HCT116 (cell line): ENCODE data around the gene MTUS2. TPM values are rescaled to one million over a fixed set of nuclear protein-coding genes. Genes with fewer than 3 reads are reported as not detected.

Source experiments
- ATAC-seq: fragments of 200-7000 bp; cut with Tn5 transposase; 2 replicates; pipeline ENCODE4 v1.9.1; 2020; ENCODE audit warnings: mild to moderate bottlenecking, moderate library complexity
- BruUV-seq: library from RNA; stranded (reverse); fragments of 400-500 nt; replicated peaks from 2 replicates; lab custom pipeline; 2021; lab: Mats Ljungman, UMichigan
- CTCF ChIA-PET: fragments of 300-600 bp; sonication (Branson Sonifier 250); formaldehyde crosslinking; loops from one replicate; lab custom pipeline; 2021; ENCODE audit warnings: antibody characterized with exemption; lab: Charles Lee
- POLR2A ChIA-PET: fragments of 300-600, 350-600 bp; sonication (Branson Sonifier 250); formaldehyde crosslinking; loops from one replicate; lab custom pipeline; 2021; ENCODE audit warnings: antibody characterized with exemption; lab: Charles Lee
- RAD21 ChIA-PET, 2 experiments: fragments of 300-600 bp; sonication (Branson Sonifier 250); formaldehyde crosslinking; loops; one replicate each; lab custom pipeline; 2023; ENCODE audit warnings: low total read pairs in 2 of 2; ENCODE audit not compliant: uncharacterized antibody in 2 of 2, unreplicated experiment in 2 of 2, low non-redundant PET in 1 of 2; lab: Charles Lee
- DNase-seq: peaks from one replicate; pipeline ENCODE4 v3.0.0-alpha.2; 2010; ENCODE audit warnings: low read depth, low spot score
- H2AFZ ChIP-seq: fragments of 200-600 bp; shearing (Covaris generic), sonication (generic); 2 replicates; pipeline ENCODE4 v1.6.1; 2017; ENCODE audit warnings: low read depth, mixed run types, mixed read lengths, antibody characterized with exemption, low read length; ENCODE audit not compliant: poor library complexity, severe bottlenecking
- H3K27ac ChIP-seq: 2 replicates; pipeline ENCODE4 v1.5.1; 2012; ENCODE audit warnings: low read depth, low read length
- H3K27me3 ChIP-seq: fragments of 200-600 bp; sonication (generic); 2 replicates; pipeline ENCODE4 v1.6.1; 2016; ENCODE audit warnings: mixed run types, low read length, mixed read lengths; ENCODE audit not compliant: insufficient read depth
- H3K36me3 ChIP-seq, 2 experiments: fragments of 200-500 bp in 1 of 2; fragments of 200-600 bp in 1 of 2; sonication (Bioruptor generic) in 1 of 2; sonication (generic) in 1 of 2; 2 replicates each; pipeline versions ENCODE4 v1.5.1 to v1.6.1; 2014 to 2016; ENCODE audit warnings: low read length in 2 of 2, inconsistent platforms in 1 of 2, mixed read lengths in 1 of 2, mixed run types in 1 of 2; ENCODE audit not compliant: insufficient read depth in 2 of 2, control insufficient read depth in 1 of 2
- H3K4me1 ChIP-seq, 2 experiments: fragments of 200-600 bp in 1 of 2; sonication (generic) in 1 of 2; 2 replicates each; pipeline versions ENCODE4 v1.5.1 to v1.6.1; 2012 to 2017; ENCODE audit warnings: low read length in 2 of 2, inconsistent platforms in 1 of 2, mild to moderate bottlenecking in 1 of 2, mixed read lengths in 1 of 2, mixed run types in 1 of 2, moderate library complexity in 1 of 2; ENCODE audit not compliant: insufficient read depth in 2 of 2, control insufficient read depth in 1 of 2
- H3K4me2 ChIP-seq: fragments of 200-600 bp; sonication (generic); 2 replicates; pipeline ENCODE4 v1.6.1; 2017; ENCODE audit warnings: mixed run types, low read length, mixed read lengths
- H3K4me3 ChIP-seq, 2 experiments: fragments of 200-600 bp in 1 of 2; sonication (generic) in 1 of 2; replicated peaks in 1 of 2; 2 replicates each; pipeline ENCODE4 v1.5.1; 2011 to 2016; ENCODE audit warnings: low read length in 2 of 2, control low read depth in 1 of 2, low read depth in 1 of 2, mild to moderate bottlenecking in 1 of 2, mixed read lengths in 1 of 2, mixed run types in 1 of 2
- H3K79me2 ChIP-seq: fragments of 200-600 bp; sonication (generic); 2 replicates; pipeline ENCODE4 v1.6.1; 2017; ENCODE audit warnings: mild to moderate bottlenecking, mixed run types, low read length, moderate library complexity, mixed read lengths; ENCODE audit not compliant: insufficient read depth
- H3K9ac ChIP-seq: fragments of 200-600 bp; sonication (generic); 2 replicates; pipeline ENCODE4 v1.6.1; 2016; ENCODE audit warnings: low read length, mixed read lengths
- H3K9me2 ChIP-seq: fragments of 200-600 bp; sonication (generic), shearing (Covaris generic); 2 replicates; pipeline ENCODE4 v1.6.1; 2017; ENCODE audit warnings: mixed run types, mild to moderate bottlenecking, moderate library complexity; ENCODE audit not compliant: insufficient read depth
- H3K9me3 ChIP-seq, 2 experiments: fragments of 200-500 bp in 1 of 2; fragments of 200-600 bp in 1 of 2; sonication (Bioruptor generic) in 1 of 2; sonication (generic) in 1 of 2; 2 replicates each; pipeline ENCODE4 v1.6.1; 2014 to 2017; ENCODE audit warnings: low read length in 2 of 2, mixed read lengths in 2 of 2, inconsistent platforms in 1 of 2, low read depth in 1 of 2, mild to moderate bottlenecking in 1 of 2, mixed run types in 1 of 2, moderate library complexity in 1 of 2; ENCODE audit not compliant: control insufficient read depth in 1 of 2, insufficient read depth in 1 of 2
- H4K20me1 ChIP-seq: fragments of 200-600 bp; sonication (generic), shearing (Covaris generic); 2 replicates; pipeline ENCODE4 v1.6.1; 2017; ENCODE audit warnings: mixed run types, mild to moderate bottlenecking, moderate library complexity; ENCODE audit not compliant: insufficient read depth
- CBX3 ChIP-seq: IDR thresholded peaks from 2 replicates; pipeline ENCODE4 v1.6.1; 2012; ENCODE audit warnings: low read depth
- CEBPB ChIP-seq: IDR thresholded peaks from 2 replicates; pipeline ENCODE4 v1.6.1; 2012; ENCODE audit warnings: low read depth
- CTCF ChIP-seq, 3 experiments: fragments of 200-600 bp in 1 of 3; sonication (generic) in 1 of 3; IDR thresholded peaks in 2 of 3; conservative IDR thresholded peaks in 1 of 3; 2 replicates each; pipeline ENCODE4 v1.5.1; 2012 to 2017; ENCODE audit warnings: low read depth in 2 of 3, low read length in 2 of 3, antibody characterized with exemption in 1 of 3, borderline replicate concordance in 1 of 3, control low read depth in 1 of 3, mild to moderate bottlenecking in 1 of 3, mixed read lengths in 1 of 3, mixed run types in 1 of 3, moderate library complexity in 1 of 3; ENCODE audit not compliant: insufficient read depth in 1 of 3
- ELF1 ChIP-seq: IDR thresholded peaks from 2 replicates; pipeline ENCODE4 v1.6.1; 2012; ENCODE audit warnings: low read depth, borderline replicate concordance
- EZH2 ChIP-seq: fragments of 200-600 bp; sonication (generic); IDR thresholded peaks from 2 replicates; pipeline ENCODE4 v1.6.1; 2017; ENCODE audit warnings: antibody characterized with exemption, mixed run types
- EZH2phosphoT487 ChIP-seq: fragments of 200-600 bp; IDR thresholded peaks from 2 replicates; pipeline ENCODE4 v1.6.1; 2018; ENCODE audit warnings: antibody characterized with exemption, borderline replicate concordance
- FOSL1 ChIP-seq: IDR thresholded peaks from 2 replicates; pipeline ENCODE4 v1.6.1; 2012; ENCODE audit warnings: low read depth
- JUND ChIP-seq: IDR thresholded peaks from 2 replicates; pipeline ENCODE4 v1.6.1; 2012
- POLR2A ChIP-seq: IDR thresholded peaks from 2 replicates; pipeline ENCODE4 v1.7.0; 2011; ENCODE audit warnings: borderline replicate concordance; ENCODE audit not compliant: insufficient read depth, insufficient read length; ENCODE audit errors: extremely low read depth
- RAD21 ChIP-seq: IDR thresholded peaks from 2 replicates; pipeline ENCODE4 v1.6.1; 2012; ENCODE audit warnings: low read depth, mild to moderate bottlenecking
- SRF ChIP-seq: IDR thresholded peaks from 2 replicates; pipeline ENCODE4 v1.6.1; 2012; ENCODE audit warnings: low read depth
- TCF7L2 ChIP-seq: IDR thresholded peaks from 2 replicates; pipeline ENCODE4 v1.7.0; 2011; ENCODE audit warnings: borderline replicate concordance, inconsistent platforms; ENCODE audit not compliant: insufficient read depth, insufficient read length; ENCODE audit errors: extremely low read depth
- YY1 ChIP-seq: IDR thresholded peaks from 2 replicates; pipeline ENCODE4 v1.6.1; 2011; ENCODE audit warnings: low read length, low read depth, moderate library complexity, mild to moderate bottlenecking; ENCODE audit not compliant: insufficient replicate concordance; ENCODE audit errors: extremely low read depth
- ZFX ChIP-seq: fragments of 450-650 bp; IDR thresholded peaks from 2 replicates; pipeline ENCODE4 v1.6.1; 2017
- intact Hi-C: fragments of 100-400 bp; cut with micrococcal nuclease; formaldehyde crosslinking; loops from 2 replicates; pipeline ENCODE4 v1.10.0; 2022
- total RNA-seq: library from RNA; stranded (reverse); gene quantifications from one replicate; pipeline ENCODE4 v1.2.1, GENCODE V29; 2021; ENCODE audit not compliant: unreplicated experiment
- TF ChIP-seq, protein P1 (sequence below): IDR thresholded peaks from 2 replicates; pipeline ENCODE4 v1.6.1; 2012; ENCODE audit warnings: low read depth
- TF ChIP-seq, protein P2 (sequence below): IDR thresholded peaks from 2 replicates; pipeline ENCODE4 v1.6.1; 2011; ENCODE audit warnings: mild to moderate bottlenecking, low read length, moderate library complexity; ENCODE audit not compliant: insufficient replicate concordance; ENCODE audit errors: extremely low read depth

MTUS2 gene
- total RNA-seq, 1 experiment from 2014 or later, result 0.02 TPM

DNA sequence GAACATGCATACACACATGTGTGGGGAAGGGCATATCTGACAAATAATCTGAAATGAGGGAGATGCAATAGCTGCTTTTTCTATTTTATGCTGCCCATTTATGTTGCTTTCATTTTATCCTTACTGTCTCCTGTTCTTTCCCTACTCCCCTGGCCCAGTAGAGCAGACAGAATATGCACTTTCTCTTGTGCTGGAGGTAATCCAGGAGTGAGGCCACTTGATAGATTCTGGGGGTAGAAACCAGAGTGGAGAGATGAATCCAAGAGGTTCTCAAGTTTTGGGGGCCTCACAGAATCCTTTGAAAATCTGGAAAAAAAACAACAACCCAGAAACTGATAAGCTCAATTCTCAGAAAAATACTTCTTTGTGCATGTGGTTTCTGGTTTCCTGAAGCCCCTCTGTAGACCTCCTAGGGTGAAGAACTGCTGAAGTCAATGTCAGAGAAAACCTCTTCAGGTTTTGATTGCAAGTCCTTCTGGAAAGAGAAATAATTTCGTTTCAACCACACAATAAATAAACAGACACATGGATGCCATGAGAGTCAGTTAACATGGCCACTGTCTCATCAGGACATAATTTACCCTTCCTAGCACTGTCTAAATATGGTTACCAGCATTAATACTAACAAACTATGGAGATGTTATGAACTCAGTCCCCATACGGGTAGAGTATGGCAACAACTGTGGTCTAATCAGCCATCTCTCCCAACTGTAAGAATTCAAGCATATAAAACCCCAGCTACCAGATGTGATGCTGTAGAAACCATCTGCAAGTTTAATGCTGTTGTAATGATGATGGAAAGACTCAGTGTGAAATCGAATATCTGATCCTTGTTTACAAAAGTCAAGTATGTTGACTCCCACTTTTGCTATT is 419.8 kb downstream of the MTUS2 start:
- TF ChIP-seq SRF, result no peak
- no peak for TF ChIP-seq CEBPB
- no peak for TF ChIP-seq FOSL1
- no peak for TF ChIP-seq TCF7L2
- TF ChIP-seq, protein P1, sequence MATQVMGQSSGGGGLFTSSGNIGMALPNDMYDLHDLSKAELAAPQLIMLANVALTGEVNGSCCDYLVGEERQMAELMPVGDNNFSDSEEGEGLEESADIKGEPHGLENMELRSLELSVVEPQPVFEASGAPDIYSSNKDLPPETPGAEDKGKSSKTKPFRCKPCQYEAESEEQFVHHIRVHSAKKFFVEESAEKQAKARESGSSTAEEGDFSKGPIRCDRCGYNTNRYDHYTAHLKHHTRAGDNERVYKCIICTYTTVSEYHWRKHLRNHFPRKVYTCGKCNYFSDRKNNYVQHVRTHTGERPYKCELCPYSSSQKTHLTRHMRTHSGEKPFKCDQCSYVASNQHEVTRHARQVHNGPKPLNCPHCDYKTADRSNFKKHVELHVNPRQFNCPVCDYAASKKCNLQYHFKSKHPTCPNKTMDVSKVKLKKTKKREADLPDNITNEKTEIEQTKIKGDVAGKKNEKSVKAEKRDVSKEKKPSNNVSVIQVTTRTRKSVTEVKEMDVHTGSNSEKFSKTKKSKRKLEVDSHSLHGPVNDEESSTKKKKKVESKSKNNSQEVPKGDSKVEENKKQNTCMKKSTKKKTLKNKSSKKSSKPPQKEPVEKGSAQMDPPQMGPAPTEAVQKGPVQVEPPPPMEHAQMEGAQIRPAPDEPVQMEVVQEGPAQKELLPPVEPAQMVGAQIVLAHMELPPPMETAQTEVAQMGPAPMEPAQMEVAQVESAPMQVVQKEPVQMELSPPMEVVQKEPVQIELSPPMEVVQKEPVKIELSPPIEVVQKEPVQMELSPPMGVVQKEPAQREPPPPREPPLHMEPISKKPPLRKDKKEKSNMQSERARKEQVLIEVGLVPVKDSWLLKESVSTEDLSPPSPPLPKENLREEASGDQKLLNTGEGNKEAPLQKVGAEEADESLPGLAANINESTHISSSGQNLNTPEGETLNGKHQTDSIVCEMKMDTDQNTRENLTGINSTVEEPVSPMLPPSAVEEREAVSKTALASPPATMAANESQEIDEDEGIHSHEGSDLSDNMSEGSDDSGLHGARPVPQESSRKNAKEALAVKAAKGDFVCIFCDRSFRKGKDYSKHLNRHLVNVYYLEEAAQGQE, result no peak
- TF ChIP-seq POLR2A, result no peak
- TF ChIP-seq, protein P2, sequence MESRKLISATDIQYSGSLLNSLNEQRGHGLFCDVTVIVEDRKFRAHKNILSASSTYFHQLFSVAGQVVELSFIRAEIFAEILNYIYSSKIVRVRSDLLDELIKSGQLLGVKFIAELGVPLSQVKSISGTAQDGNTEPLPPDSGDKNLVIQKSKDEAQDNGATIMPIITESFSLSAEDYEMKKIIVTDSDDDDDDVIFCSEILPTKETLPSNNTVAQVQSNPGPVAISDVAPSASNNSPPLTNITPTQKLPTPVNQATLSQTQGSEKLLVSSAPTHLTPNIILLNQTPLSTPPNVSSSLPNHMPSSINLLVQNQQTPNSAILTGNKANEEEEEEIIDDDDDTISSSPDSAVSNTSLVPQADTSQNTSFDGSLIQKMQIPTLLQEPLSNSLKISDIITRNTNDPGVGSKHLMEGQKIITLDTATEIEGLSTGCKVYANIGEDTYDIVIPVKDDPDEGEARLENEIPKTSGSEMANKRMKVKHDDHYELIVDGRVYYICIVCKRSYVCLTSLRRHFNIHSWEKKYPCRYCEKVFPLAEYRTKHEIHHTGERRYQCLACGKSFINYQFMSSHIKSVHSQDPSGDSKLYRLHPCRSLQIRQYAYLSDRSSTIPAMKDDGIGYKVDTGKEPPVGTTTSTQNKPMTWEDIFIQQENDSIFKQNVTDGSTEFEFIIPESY, result no peak
- TF ChIP-seq ELF1, result no peak
- TF ChIP-seq EZH2, result no peak
- no peak for TF ChIP-seq JUND
- TF ChIP-seq ZFX, result no peak
- TF ChIP-seq YY1, result no peak
- no peak for TF ChIP-seq CBX3
- TF ChIP-seq EZH2phosphoT487, result no peak
- no peak for TF ChIP-seq CTCF (IDR thresholded peaks at IDR 0.05 in 2 of 3, conservative IDR thresholded peaks at IDR 0.05 in 1 of 3; ENCODE audit: borderline replicate concordance in 1 of 3, insufficient read depth in 1 of 3, low read depth in 2 of 3, low read length in 2 of 3)
- TF ChIP-seq RAD21, result no peak

More for the DNA sequence above, 419.8 kb downstream of the MTUS2 start:
- no TSS peak for BruUV-seq
- intact Hi-C loops, result no loop called here
- no peak overlapping the region for H3K4me2 ChIP-seq
- ChIA-PET RAD21 (no interaction called here), CTCF (no interaction called here), POLR2A (no interaction called here)
- H3K4me1 ChIP-seq, result no peaks in the 10 kb centered on the region
- ATAC-seq (no peak), DNase-seq (no peak)
- H3K4me3 ChIP-seq, result no peak overlapping the region
- H3K36me3 ChIP-seq, result no peaks in the 10 kb centered on the region
- no peaks in the 10 kb centered on the region for H3K9me2 ChIP-seq
- no peak overlapping the region for H3K9ac ChIP-seq
- H4K20me1 ChIP-seq, result no peaks in the 10 kb centered on the region
- no peak overlapping the region for H3K27ac ChIP-seq
- H2AFZ ChIP-seq, result no peak overlapping the region
- no peaks in the 10 kb centered on the region for H3K79me2 ChIP-seq
- no peaks in the 10 kb centered on the region for H3K9me3 ChIP-seq
- peaks cover 35% of the 10 kb centered on the region for H3K27me3 ChIP-seq
